NOMO-1 treated with dmso at 0.1 percent for 144 hours (cell line): ENCODE measurements around the gene SERPINA12.

Experiments
- DNase-seq: peaks from one replicate; lab custom pipeline; 2025; ENCODE audit not compliant: unreplicated experiment; lab: John Stamatoyannopoulos, UW

Gene SERPINA12, protein sequence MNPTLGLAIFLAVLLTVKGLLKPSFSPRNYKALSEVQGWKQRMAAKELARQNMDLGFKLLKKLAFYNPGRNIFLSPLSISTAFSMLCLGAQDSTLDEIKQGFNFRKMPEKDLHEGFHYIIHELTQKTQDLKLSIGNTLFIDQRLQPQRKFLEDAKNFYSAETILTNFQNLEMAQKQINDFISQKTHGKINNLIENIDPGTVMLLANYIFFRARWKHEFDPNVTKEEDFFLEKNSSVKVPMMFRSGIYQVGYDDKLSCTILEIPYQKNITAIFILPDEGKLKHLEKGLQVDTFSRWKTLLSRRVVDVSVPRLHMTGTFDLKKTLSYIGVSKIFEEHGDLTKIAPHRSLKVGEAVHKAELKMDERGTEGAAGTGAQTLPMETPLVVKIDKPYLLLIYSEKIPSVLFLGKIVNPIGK

DNA sequence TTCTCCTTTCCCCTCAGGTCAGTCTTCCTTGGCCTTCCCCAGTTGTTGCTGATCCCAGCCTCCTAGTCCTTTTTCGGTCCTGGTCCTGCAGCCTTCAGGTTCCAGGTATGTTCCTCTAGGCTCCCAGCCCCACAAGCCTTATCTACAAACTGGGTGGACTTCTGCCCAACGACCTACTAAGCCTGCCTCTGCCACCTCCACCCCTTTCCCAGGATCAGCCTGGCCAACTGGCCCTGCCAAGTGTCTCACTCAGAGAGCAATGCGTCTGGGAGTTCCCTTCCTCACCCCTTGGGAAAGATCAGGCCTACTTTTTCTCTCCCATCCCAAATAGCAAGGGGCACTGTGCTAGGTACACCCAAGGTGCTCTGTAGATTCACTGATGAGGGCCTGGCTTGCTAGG lies at the start of gene SERPINA12:
Gene SERPINA12 (minus strand): TSS at position 114 of the 400 bp plus-strand sequence. CDS start 11,072 bp downstream, outside the sequence.
- DNase-seq: no peak

DNA sequence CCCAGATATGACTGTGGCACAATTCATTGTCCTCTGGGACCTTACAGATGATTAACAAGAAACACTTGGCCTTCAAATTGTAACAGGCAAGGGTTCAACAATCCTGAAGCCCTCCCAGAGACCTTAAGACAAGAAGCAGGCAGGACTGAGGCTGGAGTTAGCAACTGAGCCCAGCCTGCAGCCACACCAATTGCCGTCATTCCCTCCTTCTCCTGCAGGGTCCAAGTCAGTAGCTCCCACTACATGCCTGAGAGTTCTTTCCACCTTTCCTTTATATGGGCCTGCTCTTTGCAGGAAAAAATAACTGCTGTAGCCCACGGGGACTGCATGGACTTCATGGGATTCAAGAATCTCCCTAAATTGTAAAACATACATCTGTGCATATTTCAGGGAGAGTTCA lies 49.6 kb upstream of the SERPINA12 start:
- DNase-seq: no peak

DNA sequence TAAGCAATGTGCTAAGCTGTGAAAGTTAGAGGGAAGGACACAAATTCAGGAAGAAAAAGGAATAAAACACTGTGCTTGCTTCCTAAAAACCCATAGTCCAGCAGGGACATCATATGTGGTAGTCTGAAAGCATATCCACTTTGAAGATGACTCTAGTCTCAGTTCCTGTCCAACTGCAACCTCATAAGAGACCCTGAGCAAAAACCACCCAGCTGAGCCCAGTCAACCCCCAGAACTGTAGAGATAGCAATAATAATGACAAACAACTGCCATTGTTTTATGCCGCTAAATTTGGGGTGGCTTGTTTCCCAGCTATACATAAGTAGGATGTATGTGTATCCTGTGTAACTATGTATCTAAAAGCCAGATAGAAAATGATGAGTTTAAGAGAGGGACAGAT lies 48.1 kb upstream of the SERPINA12 start:
- DNase-seq: no peak

DNA sequence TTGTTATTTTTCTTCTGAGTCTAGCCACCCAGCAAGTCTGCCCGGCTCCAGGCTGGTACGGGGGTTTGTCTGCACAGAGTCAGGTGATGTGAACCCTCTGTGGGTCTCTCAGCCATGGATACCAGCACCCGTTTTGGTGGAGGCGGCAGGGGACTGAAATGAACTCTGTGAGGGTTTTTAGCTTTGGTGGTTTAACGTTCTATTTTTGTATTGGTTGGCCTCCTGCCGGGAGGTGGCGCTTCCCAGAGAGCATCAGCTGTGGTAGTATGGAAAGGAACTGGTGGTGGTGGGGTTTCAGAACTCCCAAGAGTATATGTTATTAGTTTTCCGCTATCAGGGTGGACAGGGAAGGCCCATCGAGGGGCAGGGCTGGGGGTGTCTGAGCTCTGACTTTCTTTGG lies 46.7 kb upstream of the SERPINA12 start:
- no peak for DNase-seq

DNA sequence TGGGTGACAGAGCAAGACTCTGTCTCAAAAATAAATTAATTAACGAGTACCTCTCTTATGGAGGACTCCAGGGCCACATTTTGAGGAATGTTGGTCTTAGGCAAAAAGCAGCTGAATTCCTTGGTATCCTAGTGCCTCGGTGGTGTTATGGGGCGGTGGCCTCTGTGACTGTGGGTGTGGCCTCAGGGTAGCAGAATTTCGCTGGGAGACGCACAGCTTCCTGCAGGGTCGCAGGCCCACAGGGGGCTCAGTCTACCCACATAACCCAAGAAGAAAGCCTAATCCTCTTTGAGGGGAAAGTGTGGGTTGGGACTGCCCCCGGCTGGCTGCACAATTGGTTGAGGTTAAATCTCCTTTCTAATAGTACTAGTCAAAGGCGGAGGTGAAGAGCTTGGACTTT lies 40.8 kb upstream of the SERPINA12 start:
- DNase-seq: no peak

GRCh38 chr14:94548999-94549985 lies 40.0 kb upstream of the SERPINA12 start:
- no peak for DNase-seq

DNA sequence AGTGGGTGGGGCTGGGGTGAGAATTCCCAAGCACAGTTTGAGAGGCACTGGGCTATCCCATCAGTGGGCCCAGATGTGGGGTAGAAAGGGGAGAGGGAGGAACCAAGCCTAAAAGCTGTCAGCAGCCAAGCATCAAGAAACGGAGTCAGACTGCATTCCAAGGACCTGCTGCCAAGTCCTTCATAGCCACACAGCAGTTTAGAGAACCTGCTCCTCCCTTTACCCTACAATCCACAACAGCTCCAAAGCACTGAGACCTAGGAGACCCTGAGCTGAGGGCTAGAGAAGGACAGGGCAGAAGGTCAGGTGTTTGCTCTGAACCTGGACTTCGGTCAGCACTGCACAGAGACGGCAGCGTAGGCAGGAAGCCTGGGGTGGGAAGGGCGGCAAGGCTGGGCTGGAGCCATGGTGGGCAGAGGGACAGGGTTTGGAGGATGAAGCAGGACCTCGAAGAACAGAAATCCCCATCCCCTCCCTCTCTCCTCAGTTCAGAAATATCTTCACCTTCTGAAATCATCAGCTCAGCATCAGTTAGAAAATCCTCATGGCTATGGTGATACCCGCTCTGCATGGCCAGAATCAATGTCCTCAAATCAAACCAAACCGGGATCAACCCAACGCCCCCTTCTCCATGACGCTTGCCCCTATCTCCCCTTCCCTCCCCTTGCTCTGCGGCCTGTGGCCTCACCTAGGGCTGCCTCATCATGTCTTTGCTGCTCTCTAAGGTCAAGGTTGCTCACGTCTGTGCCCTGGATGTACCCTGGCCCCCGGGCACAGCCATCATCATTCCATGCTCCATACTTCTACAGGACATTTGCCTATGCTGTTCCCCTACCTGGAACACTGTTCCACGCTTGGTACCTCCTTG lies 39.1 kb upstream of the SERPINA12 start:
- no peak for DNase-seq

DNA sequence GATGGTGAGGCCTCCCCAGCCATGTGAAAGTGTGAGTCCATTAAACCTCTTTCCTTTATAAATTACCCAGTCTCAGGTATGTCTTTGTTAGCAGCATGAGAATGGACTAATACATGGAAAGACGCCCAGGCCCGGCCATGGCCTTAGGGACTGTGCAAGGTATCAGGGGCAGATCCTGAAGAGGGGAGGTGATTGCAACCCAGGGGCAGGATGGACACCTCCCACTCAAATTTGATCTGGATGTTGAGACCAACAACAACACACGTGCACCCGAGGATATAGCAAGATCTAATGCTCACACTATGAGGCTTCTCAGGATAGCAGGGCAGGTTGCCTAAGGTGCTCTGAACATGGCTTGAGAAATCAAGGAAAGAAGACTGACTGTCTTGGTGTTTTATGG lies 38.5 kb upstream of the SERPINA12 start:
- no peak for DNase-seq

DNA sequence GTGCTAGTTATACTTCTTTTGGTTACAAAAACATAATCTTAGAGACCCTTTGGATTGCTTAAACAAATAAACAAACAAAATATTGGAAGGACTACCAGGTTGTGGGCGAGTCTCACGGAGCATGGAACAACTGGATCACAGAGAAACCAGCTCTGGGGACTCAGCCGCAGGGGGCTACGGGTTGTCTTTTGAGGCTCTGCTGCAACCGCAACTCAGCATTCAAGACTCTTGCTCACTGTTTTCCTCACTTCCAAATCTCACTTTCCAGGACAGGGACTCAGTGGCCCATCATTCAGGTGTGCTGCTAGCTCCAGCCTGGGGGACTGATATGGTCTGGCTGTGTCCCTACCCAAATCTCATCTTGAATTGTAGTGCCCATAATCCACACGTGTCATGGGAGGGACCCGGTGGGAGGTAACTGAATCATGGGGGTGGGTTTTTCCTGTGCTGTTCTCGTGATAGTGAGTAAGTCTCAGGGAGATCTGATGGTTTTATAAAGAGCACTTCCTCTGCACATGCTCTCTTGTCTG lies 37.9 kb upstream of the SERPINA12 start:
- no peak for DNase-seq

- no peak for DNase-seq
Observed at GRCh38 chr14:94545131-94545841, 36.0 kb upstream of the SERPINA12 start.

DNA sequence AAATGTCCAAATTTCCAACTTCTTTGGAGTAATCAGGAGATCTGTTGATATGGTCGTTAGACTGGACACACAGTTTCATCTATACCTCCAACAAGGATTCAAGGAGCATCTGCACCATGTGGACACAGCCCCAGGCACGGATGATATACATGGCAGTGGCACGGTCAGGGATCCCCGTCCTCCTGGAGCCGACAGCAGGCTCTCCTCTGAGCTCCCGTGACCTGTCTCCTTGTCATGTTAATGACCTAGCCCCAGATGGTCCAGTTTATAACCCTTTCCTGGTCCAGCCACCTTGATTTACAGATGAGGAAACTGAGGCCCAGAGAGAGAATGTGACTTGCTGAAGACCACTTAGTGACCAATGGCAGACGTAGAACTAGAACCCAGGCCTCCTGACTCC lies 35.5 kb upstream of the SERPINA12 start:
- DNase-seq: no peak

GRCh38 chr14:94543449-94544124 lies 34.3 kb upstream of the SERPINA12 start:
- DNase-seq: no peak

- no peak for DNase-seq
Observed at GRCh38 chr14:94542811-94543440, 33.7 kb upstream of the SERPINA12 start.

- no peak for DNase-seq
Observed at GRCh38 chr14:94542111-94542810, 33.0 kb upstream of the SERPINA12 start.

- DNase-seq: no peak
Observed at GRCh38 chr14:94541234-94541975, 32.1 kb upstream of the SERPINA12 start.

DNA sequence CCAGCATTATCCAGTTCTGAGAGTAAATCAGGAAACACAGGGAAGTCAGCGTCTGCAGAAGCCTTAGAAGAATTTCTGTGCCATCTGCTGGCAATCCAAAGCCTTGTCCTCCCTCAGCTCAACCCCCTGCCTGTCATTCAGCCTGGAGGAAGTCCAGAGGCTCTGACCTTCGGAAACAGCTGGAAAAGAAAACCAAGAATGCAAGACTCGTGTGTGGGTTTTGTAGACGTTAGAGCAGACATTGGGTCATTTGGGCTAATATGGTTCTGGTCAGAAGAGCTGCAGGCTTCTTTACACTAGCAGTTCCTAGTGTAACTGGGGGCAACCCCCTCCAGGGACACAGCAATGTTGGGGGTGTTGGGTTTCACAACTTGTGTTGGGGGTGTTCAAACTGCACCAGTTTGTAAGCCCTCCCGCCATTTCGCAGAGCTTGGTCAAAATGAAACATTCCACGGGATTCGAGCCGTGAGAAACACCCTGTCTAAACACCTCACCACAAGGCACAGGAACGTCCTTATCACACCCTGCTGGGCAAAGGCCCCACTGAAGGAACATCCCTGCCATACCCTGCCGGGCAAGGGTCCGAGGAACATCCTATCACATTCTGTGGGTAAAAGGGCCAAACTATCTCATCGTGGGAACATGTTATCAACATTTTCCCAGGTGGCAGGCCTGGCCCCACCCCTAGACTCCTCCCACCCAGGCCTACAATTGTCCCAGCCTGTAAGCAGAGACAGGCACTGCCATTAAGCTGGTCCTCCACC lies 30.9 kb upstream of the SERPINA12 start:
- DNase-seq: no peak

- DNase-seq: no peak
Observed at GRCh38 chr14:94539181-94539580, 29.9 kb upstream of the SERPINA12 start.
